CD4-positive, alpha-beta T cell (primary cell): ENCODE data around the gene NEURL1. TPM values are rescaled to one million over a fixed set of nuclear protein-coding genes. Genes with fewer than 3 reads are reported as not detected.

Source experiments
- ATAC-seq: fragments of 200-7000 bp; cut with Tn5 transposase; one replicate; pipeline ENCODE4 v1.10.0; 2022; ENCODE audit warnings: mild to moderate bottlenecking; ENCODE audit not compliant: poor library complexity
- CTCF ChIA-PET: fragments of 350-600 bp; sonication (Branson Sonifier 250); formaldehyde crosslinking; loops from one replicate; lab custom pipeline; 2021; ENCODE audit warnings: antibody characterized with exemption, inconsistent platforms; lab: Charles Lee
- POLR2A ChIA-PET: fragments of 350-600 bp; sonication (Branson Sonifier 250); formaldehyde crosslinking; loops from one replicate; lab custom pipeline; 2021; ENCODE audit warnings: antibody characterized with exemption, inconsistent platforms; lab: Charles Lee
- DNase-seq, 14 experiments: peaks; one replicate each; pipeline ENCODE4 v3.0.0-alpha.2; 2013 to 2020; ENCODE audit warnings: mixed read lengths in 2 of 14
- H3K27ac ChIP-seq, 2 donors: one replicate each; pipeline versions ENCODE4 v1.5.1 to v1.7.0; 2013; ENCODE audit warnings: low read length in 2 of 2, low read depth in 1 of 2, mild to moderate bottlenecking in 1 of 2
- H3K27me3 ChIP-seq, 2 experiments: 1 replicate in 1 of 2; 2 replicates in 1 of 2; pipeline versions ENCODE4 v1.6.1 to v1.7.0; 2013; ENCODE audit warnings: low read length in 2 of 2, control low read depth in 1 of 2, mild to moderate bottlenecking in 1 of 2, moderate library complexity in 1 of 2; ENCODE audit not compliant: insufficient read depth in 2 of 2, control insufficient read depth in 1 of 2
- H3K36me3 ChIP-seq: one replicate; pipeline ENCODE4 v1.6.1; 2013; ENCODE audit warnings: low read length, control low read depth; ENCODE audit not compliant: insufficient read depth
- H3K4me1 ChIP-seq: one replicate; pipeline ENCODE4 v1.6.1; 2013; ENCODE audit warnings: low read length, control low read depth; ENCODE audit not compliant: insufficient read depth
- H3K4me3 ChIP-seq: one replicate; pipeline ENCODE4 v1.5.1; 2013; ENCODE audit warnings: mild to moderate bottlenecking, low read length, moderate library complexity
- H3K9me3 ChIP-seq, 2 experiments: 1 replicate in 1 of 2; 2 replicates in 1 of 2; pipeline versions ENCODE4 v1.6.1 to v1.7.0; 2013; ENCODE audit warnings: low read length in 2 of 2, mild to moderate bottlenecking in 2 of 2, control low read depth in 1 of 2, moderate library complexity in 1 of 2; ENCODE audit not compliant: control insufficient read depth in 1 of 2, insufficient read depth in 1 of 2
- H3K27ac Mint-ChIP-seq: one replicate; pipeline ENCODE4 v1.8.0; 2020; ENCODE audit warnings: mixed read lengths
- H3K27me3 Mint-ChIP-seq: one replicate; pipeline ENCODE4 v1.8.0; 2021; ENCODE audit warnings: mixed read lengths
- H3K36me3 Mint-ChIP-seq: one replicate; pipeline ENCODE4 v1.8.0; 2021; ENCODE audit warnings: low read depth, mixed read lengths
- H3K4me1 Mint-ChIP-seq: one replicate; pipeline ENCODE4 v1.8.0; 2021; ENCODE audit warnings: low read depth, mixed read lengths
- H3K4me3 Mint-ChIP-seq: one replicate; pipeline ENCODE4 v1.8.0; 2020; ENCODE audit warnings: mild to moderate bottlenecking, mixed read lengths
- H3K9me3 Mint-ChIP-seq: one replicate; pipeline ENCODE4 v1.8.0; 2020; ENCODE audit warnings: mixed read lengths
- intact Hi-C, 2 experiments: fragments of 100-400 bp; cut with DNase I in 1 of 2; cut with micrococcal nuclease in 1 of 2; formaldehyde crosslinking; loops; one replicate each; pipeline versions ENCODE4 v1.15.1 to v1.9.0; 2023 to 2025; cut with DNase I, micrococcal nuclease
- total RNA-seq, 174 experiments: library from RNA in 2 of 174; stranded (reverse) in 2 of 174; gene quantifications; one replicate each; pipeline ENCODE4 v1.2.3 and lab custom pipeline; 2021 to 2026
- TF ChIP-seq, protein P1 (sequence below): fragments of 200-600 bp; IDR thresholded peaks from one replicate; pipeline ENCODE4 v1.8.0; 2022; ENCODE audit warnings: antibody characterized with exemption, mild to moderate bottlenecking

NEURL1 gene
- total RNA-seq, 2 experiments from 2014 or later: 0.85 to 1.1 TPM

DNA sequence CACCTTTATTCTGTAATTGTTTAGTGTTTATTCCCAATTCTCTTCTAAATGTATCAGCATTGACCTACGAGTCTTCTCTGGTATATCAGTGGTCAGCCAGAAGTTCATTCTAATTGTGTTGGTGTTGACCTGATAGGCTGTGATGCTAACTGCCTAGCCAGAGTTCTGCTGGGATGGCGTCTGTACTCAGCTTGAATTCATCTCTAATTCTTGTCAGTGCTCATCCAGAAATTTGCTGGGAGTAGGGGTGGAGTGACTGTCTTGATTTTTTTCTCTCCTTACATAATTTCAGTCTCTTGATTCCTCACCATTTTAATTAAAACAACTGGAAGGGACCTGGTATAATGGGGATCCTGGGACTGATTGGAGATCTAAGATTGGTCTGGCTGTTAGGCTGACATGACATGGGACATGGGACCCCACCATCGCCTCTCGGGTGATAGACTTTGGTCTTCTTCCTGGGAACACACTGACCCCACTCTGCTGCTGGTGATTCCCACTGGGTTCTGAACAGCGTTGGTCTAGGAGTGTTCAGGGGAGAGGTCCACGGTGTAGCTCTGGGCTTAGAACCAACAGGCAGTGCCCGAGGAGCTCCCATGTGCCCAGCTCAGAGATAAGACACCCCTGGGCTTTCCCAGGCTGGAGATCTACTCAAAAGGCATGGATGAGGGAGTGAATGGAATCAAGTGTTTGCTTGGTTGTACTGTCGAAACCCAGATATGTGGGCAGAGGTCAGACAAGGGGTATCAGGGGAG is 3.8 kb downstream of the NEURL1 start:
- intact Hi-C loops: loop anchor here in 1 of 2 experiments (10.0 kb wide), 1 partner anchor 183 kb away; no protein-coding TSS in a partner anchor
- Histone ChIP-seq H3K27ac (no peak overlapping the region), H3K4me3 (no peak overlapping the region), H3K27me3 (peaks cover 20 to 26% of the 10 kb centered on the region in 2 experiments), H3K4me1 (peaks cover 10% of the 10 kb centered on the region), H3K9me3 (peaks cover 0 to 5% of the 10 kb centered on the region in 2 experiments), H3K36me3 (no peaks in the 10 kb centered on the region)
- ATAC-seq (no peak), DNase-seq (no peak)
- TF ChIP-seq, protein P1, sequence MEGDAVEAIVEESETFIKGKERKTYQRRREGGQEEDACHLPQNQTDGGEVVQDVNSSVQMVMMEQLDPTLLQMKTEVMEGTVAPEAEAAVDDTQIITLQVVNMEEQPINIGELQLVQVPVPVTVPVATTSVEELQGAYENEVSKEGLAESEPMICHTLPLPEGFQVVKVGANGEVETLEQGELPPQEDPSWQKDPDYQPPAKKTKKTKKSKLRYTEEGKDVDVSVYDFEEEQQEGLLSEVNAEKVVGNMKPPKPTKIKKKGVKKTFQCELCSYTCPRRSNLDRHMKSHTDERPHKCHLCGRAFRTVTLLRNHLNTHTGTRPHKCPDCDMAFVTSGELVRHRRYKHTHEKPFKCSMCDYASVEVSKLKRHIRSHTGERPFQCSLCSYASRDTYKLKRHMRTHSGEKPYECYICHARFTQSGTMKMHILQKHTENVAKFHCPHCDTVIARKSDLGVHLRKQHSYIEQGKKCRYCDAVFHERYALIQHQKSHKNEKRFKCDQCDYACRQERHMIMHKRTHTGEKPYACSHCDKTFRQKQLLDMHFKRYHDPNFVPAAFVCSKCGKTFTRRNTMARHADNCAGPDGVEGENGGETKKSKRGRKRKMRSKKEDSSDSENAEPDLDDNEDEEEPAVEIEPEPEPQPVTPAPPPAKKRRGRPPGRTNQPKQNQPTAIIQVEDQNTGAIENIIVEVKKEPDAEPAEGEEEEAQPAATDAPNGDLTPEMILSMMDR: no peak
- H3K27me3 Mint-ChIP-seq: peaks cover 71% of the 10 kb centered on the region
- ChIA-PET POLR2A (interaction anchor here (0.6 kb wide), 1 partner anchor 1328 kb away, joined by 3 read pairs; no protein-coding TSS in a partner anchor), CTCF (no interaction called here)
- peaks cover 10% of the 10 kb centered on the region for H3K4me1 Mint-ChIP-seq
- no peaks in the 10 kb centered on the region for H3K9me3 Mint-ChIP-seq
- H3K4me3 Mint-ChIP-seq: no peak overlapping the region
- no peaks in the 10 kb centered on the region for H3K36me3 Mint-ChIP-seq
- no peak overlapping the region for H3K27ac Mint-ChIP-seq

DNA sequence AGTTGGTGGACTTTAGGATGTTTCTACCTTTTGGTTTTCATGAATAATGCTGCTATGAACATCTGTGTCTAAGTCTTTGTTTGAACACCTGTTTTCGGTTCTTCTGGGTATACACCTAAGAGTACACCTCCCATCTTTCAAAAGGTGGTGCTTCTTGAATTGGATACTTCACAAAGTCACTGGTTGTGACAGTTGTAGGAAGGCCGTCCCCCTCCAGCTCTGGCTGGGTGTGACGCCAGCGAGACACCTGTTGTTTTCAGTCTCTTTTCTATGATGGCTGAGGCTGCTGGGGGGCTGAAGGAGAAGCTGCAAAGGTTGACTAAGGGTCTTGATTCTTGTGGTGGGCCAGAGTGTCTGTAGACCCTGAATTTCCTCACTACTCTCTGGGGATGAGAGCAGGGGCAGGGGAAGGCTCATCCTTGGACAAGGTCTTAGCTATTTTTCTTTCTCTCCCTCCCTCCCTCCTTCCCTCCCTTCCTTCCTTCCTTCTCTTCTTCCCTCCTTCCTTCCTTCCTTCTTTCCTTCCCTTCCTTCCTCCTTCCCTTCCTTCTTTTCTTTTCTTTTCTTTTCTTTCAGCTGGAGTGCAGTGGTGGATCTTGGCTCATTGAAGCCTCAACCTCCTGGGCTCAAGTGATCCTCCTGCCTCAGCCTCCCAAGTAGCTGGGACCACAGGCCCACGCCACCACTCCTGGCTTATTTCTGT is 5.6 kb downstream of the NEURL1 start:
- Histone ChIP-seq H3K4me1 (peaks cover 7% of the 10 kb centered on the region), H3K27ac (no peak overlapping the region), H3K4me3 (no peak overlapping the region), H3K9me3 (no peaks in the 10 kb centered on the region), H3K36me3 (no peaks in the 10 kb centered on the region), H3K27me3 (peaks cover 19 to 20% of the 10 kb centered on the region in 2 experiments)
- H3K36me3 Mint-ChIP-seq: no peaks in the 10 kb centered on the region
- no peaks in the 10 kb centered on the region for H3K9me3 Mint-ChIP-seq
- H3K4me1 Mint-ChIP-seq: peaks cover 1% of the 10 kb centered on the region
- no peak overlapping the region for H3K4me3 Mint-ChIP-seq
- no peak overlapping the region for H3K27ac Mint-ChIP-seq
- peaks cover 63% of the 10 kb centered on the region for H3K27me3 Mint-ChIP-seq
- no peak for DNase-seq
- POLR2A ChIA-PET: no interaction called here
- CTCF ChIA-PET: no interaction called here
- no peak for ATAC-seq
- TF ChIP-seq, protein P1: no peak
- intact Hi-C loops: loop anchor here in 1 of 2 experiments (10.0 kb wide), 1 partner anchor 184 kb away; no protein-coding TSS in a partner anchor

GRCh38 chr10:103499881-103500280 is 6.4 kb downstream of the NEURL1 start:
- H3K36me3 ChIP-seq: no peaks in the 10 kb centered on the region
- H3K27me3 Mint-ChIP-seq: peaks cover 57% of the 10 kb centered on the region
- H3K4me1 ChIP-seq: peaks cover 9% of the 10 kb centered on the region
- DNase-seq: no peak
- H3K4me1 Mint-ChIP-seq: peaks cover 5% of the 10 kb centered on the region
- H3K9me3 ChIP-seq: no peaks in the 10 kb centered on the region
- no peak overlapping the region for H3K4me3 Mint-ChIP-seq
- intact Hi-C loops: loop anchor here in 1 of 2 experiments (10.0 kb wide), 1 partner anchor 185 kb away; no protein-coding TSS in a partner anchor
- H3K27ac Mint-ChIP-seq: no peak overlapping the region
- ATAC-seq: no peak
- peaks cover 11 to 13% of the 10 kb centered on the region in 2 experiments for H3K27me3 ChIP-seq
- H3K36me3 Mint-ChIP-seq: no peaks in the 10 kb centered on the region
- H3K9me3 Mint-ChIP-seq: no peaks in the 10 kb centered on the region
- TF ChIP-seq, protein P1: no peak
- ChIA-PET POLR2A (no interaction called here), CTCF (no interaction called here)
- no peak overlapping the region for H3K27ac ChIP-seq
- H3K4me3 ChIP-seq: no peak overlapping the region
